H1 (cell line): Measurements from ENCODE around the gene UTS2R. TPM values are rescaled to one million over a fixed set of nuclear protein-coding genes. Genes with fewer than 3 reads are reported as not detected.

Experiments
- HDAC6 ChIP-seq: IDR thresholded peaks from one replicate; pipeline ENCODE4 v1.7.1; 2012; ENCODE audit warnings: low read depth, mild to moderate bottlenecking, inconsistent platforms, low read length, moderate library complexity
- RFX5 ChIP-seq: IDR thresholded peaks from 2 replicates; pipeline ENCODE4 v1.6.1; 2011; ENCODE audit warnings: low read depth, low read length, improper control_type of control experiment, borderline replicate concordance
- RNF2 ChIP-seq: fragments of 200-900, 300-1000 bp; sonication (generic); IDR thresholded peaks from 2 replicates; pipeline ENCODE4 v1.7.1; 2016; ENCODE audit warnings: borderline replicate concordance, low read depth, mild to moderate bottlenecking, antibody characterized with exemption, low read length; ENCODE audit not compliant: poor library complexity, severe bottlenecking; ENCODE audit errors: missing control alignments
- SAP30 ChIP-seq: fragments of 300-600 bp; sonication (generic); IDR thresholded peaks from 2 replicates; pipeline ENCODE4 v1.7.1; 2012; ENCODE audit warnings: low read length, moderate library complexity, mild to moderate bottlenecking, inconsistent platforms; ENCODE audit not compliant: insufficient read depth, insufficient replicate concordance
- polyA plus RNA-seq, 7 experiments: library from polyadenylated mRNA; depleted of rRNA in 3 of 7; stranded (reverse) in 5 of 7; unstranded in 2 of 7; fragments of >200 nt in 5 of 7; fragments of 200-250 nt in 2 of 7; gene quantifications; 1 replicate in 5 of 7; 2 replicates in 1 of 7; 4 replicates in 1 of 7; pipeline versions ENCODE4 v1.2.1 to v1.2.3, GENCODE V29; 2011 to 2013; ENCODE audit warnings: missing spikeins in 2 of 7, mixed read lengths in 2 of 7
- total RNA-seq: library from RNA; stranded (reverse); fragmentation: NEBNext Ultra II Directional; extraction: Animal tissue kit (Norgen Biotek cat#: 25700); gene quantifications from 2 replicates; pipeline ENCODE4 v1.2.1, GENCODE V29; 2021

The UTS2R gene
- total and polyA plus RNA-seq, 2 of the 8 experiments (the other 6 are each of a cell fraction or from before 2014, with no cell fraction given) = 0.27 TPM; not detected in 1

DNA sequence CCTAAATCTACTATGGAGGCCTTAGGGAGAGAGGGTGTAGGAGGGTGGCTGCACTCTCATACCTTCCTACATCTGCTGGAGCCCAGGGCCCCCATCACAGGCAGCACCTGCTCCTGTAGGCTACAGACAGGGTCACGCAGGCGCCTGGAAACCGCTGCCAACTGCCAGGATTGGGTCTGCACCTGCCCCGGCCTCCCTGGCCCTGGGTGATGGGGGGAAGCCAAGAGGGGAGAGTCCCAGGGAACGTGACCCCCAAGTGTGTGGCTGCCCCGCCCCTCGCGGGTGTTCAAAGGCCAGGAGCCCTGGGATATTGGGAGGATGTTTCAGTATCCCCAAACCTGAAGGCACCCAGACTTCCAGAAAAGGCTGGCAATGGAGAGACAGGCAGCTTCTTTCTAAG, 18.1 kb upstream of the UTS2R start (continued):
- TF ChIP-seq SAP30 (no peak), RFX5 (no peak), HDAC6 (no peak), RNF2 (no peak)
